Fibroblast of the conjunctiva (primary cell): ENCODE data around the gene GCNA.
A peak's percentile ranks its signal among the peaks of the same experiment; 100 is the strongest.

Experiments used
- DNase-seq: peaks from one replicate; pipeline ENCODE4 v3.0.0-alpha.2; 2010; ENCODE audit warnings: low read depth

The GCNA gene

DNA sequence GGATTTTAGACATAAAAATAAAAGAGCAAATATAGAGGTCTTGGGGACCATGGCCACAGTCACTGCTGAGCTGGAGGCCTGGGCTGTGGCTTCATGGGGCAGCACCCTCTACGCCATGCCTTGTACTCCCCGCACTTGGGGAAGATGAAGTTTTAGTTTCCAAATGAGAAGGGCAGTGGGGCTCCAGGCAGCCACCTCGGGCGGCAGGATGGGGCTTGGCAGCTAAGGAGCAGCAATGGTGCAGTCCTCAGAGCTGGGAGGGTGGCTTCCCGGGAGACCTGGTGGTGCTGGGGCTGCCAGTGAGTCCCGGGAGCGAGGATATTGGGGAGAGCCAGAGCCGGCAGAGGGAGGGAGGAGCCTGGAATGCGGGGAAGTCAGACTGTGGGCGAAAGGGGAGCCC lies 37.7 kb downstream of the GCNA start:
- DNase-seq = no peak

DNA sequence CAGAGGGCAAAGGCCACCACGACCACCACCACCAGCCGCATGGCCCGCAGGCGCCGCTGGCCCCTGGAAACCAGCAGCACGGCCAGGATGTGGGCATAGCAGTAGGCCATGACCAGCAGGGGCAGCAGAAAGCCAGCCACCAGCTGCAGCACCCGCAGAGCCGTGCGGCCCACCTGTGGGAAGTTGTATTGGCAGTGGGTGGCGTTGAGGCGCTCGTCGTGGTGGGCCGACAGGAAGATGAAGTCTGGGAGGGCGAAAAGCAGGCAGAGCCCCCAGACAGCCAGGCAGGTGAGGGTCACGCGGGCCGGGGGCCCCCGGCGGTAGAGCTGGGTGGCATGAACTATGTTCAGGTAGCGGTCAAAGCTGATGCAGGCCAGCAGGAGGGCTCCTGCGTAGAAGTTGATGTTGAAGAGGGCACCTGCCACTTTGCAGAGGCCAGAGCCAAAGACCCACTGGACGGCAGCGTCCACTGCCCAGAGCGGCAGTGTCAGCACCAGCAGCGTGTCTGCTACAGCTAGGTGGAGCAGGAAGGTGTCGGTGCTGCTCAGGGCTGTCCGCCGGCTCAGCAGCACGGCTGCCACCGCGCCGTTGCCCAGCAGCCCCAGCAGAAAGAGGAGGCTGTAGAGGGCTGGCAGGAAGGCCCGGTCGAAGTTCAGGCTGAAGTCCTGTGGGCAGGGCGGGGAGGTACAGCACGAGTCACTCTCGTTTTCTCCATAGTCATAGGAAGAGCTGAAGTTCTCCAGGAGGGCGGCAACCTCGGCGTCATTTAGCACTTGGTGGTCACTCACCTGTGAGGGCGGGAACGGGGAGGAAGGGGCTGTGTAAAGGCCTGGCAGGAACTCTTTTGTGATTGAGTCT lies 38.7 kb downstream of the GCNA start:
- no peak for DNase-seq

DNA sequence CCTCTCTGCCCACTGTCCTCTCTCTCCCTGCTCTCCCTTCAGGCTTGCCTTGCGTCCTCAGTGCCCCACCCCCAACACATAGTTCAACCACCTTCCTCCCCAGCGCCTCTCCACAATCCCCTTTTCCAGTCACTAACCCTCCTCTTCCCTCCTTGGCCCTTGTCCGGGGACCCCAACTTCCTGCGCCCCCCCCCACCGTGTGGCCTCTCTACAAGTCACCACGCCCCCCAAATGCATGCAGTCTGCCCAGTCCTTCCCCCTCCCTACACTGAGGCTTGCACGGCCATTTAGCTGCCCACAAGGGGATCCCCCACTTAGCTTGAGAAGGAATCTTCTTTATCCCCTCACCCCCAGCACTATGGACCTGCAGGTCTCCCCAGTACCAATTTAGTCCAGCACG lies 39.5 kb downstream of the GCNA start:
- no peak for DNase-seq

DNA sequence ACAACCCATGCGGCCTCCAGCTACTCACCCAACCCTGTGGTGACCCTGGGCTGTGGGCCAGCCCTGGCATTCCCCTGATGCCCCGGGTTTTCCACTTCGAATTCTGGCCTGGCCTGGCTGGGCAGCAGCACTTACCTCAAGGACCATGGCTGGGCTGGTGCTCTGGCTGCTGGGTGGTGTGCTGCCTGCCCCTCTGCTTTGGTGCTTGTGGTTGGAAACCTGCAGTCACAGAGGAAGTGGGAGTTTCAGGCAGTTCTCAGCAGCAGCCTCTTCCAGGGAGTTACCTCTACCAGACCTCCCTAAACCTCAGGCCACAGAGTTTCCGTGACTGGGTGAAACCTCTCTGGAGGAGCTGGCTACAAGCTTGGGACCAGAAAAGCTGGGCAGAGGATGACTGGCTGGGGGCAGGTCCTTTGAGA lies 40.1 kb downstream of the GCNA start, which contains the start of gene CXCR3:
Gene CXCR3, minus strand, starts transcription at position 209 of the 419 bp plus-strand sequence. Its CDS starts 62 bp downstream, at position 147.
- no peak for DNase-seq

DNA sequence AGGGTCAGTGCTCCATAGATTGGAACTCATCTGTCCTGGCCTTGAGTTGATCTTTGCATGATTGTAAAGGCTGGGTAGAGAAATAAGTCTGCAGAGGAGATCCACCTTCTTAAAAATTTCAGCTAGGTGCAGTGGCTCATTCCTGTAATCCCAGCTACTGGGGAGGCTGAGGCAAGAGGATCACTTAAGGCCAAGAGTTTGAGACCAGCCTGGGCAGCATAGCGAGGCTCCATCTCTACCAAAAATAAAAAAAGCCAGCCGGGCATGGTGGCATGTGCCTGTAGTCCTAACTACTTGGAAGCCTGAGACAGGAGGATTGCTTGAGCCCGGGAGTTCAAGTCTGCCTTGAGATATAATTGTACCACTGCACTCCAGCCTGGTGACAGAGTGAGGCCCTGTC lies 40.5 kb downstream of the GCNA start:
- DNase-seq = no peak

DNA sequence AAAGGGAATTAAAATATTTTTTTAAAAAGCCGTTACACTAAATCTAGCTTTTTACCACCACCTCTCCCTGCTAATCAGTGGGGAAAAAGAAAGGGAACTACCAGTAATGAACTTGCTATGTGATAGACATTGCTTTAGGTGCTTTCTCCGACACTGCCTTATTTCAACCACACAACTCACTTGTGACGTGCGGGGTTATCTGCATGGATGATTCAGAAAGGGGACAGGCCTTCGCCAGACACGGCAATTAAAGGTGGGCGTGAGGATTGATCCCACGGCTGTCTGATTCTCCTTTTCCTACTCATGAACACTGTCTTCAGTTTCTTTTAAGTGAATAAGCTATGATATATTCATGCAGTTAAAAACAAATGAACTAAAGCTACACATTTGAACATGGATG lies 41.0 kb downstream of the GCNA start:
- DNase-seq = no peak

DNA sequence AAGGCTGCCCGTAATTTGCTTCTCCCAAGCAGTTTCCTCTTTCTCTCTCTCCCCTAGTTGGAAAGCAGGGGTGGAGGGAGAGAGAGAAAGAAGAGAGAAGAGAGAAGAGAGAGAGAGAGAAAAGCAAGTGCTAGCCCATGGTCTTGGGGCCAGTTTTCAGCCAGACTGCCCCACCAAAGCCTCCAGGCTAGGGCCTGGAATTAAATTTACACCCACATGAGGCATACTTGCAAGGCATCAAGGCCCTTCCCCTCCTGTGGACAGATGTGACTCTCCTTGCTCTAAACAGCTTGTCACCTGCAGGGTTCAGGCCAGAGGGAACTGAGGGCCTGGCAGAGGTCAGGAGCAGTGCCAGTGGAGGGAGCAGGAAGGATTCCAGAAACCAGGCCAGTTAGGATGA lies 41.7 kb downstream of the GCNA start:
- no peak for DNase-seq

DNA sequence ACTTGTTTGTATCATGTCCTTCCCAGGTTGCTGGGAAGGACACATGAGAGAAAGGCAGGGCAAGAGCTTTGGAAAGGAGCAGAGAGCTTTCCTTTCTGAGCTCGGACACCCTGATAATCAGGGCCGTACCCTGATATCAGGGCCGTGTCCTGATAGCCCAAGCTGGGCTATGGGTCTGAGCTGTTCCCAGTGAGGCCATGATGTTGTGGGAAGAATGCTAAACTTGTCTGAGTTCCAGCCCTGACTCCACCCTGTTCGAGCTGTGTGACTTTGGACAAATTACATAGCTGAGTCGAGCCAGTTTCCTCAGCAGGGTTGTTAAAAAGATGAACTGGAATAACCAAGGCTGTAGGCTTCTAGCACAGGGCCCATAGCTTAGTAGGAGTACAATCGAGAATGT lies 43.4 kb downstream of the GCNA start:
- no peak for DNase-seq

DNA sequence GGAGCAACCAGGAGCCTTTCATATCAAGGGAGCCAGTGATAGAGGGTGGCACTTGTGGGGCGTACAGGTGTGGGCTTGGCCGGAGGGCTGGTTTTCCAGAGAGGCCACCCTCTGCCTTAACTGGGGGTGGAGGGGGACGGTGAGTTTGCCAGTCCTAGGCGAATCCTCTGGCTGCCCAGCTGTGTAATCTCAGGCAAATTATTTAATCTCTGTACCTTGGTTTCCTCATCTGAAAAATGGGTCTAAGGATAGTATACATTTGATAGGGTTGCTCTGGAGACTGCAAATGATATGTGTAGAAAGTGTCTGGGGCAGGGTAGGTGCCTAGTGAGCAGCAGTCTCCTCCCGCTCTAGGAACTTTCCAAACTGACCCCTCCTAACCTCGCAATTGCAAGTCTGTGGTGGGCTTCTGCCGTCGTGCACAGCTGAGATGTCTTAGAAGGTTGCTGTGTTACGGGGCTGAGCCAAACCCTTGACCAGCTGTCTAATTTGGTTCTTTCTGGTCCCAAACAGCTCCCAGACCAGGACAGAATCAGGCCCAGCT lies 43.9 kb downstream of the GCNA start:
- DNase-seq = no peak

DNA sequence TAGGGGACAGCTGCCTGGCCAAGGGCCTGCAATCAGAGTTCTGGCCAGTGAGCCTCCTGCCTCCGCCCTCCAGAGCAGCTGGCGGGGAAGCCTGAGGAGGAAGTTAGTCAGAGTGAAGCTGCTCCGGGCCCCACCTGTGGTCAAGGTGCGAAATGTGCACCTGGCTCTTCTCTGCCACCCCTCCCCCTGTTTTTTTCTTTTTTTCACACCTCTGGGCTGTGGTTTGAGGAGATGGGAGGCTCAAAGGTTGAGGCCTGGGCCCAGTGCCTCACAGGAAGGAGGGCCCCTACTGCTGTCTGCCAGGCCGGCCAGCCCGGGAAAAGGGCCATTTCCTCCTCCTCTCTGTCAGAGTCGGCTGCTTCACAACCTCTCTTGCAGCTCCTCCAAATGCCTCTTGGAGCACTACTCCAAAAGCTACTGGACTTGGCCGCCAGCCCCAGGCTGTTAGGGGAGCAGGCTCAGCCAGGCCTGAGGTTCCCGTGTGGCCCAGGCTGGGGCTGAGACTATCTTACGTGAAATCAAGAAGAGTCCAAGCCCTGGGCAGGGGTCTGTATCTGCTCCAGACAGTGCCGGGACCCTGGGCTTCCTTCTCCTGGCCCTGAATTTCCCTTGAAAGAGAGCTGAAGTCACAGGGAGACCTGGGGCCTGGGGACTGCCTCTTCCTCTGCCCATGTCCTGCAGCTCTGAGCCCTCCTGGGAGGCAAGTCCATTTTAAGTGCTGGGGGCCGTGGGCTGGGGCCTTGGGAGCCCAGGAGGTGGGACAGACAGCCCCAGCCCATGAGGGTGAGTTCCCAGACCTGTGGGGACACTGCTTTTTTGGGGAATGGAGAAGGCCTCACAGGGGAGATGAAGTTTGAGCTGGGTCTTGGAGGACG lies 44.6 kb downstream of the GCNA start:
- DNase-seq = peak; percentile 40

DNA sequence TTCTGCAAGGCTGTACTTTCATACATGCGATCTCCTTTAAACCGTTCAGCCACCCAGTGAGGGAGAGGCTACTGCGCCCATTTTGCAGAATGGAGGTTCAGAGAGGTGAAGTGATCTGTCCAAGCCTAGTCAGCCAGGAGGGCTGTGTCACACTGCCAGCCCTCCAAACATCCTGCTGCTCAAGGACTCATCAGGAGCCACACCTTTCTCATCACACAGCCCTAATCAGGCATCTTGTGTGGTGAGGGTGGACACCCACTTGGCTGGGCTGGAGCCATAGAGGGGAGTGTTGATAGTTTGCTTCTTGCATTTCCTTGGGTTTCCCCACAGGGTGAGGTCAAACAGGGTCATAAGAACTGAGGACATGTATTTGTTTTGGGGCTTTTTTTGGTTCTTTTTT lies 45.5 kb downstream of the GCNA start:
- no peak for DNase-seq

DNA sequence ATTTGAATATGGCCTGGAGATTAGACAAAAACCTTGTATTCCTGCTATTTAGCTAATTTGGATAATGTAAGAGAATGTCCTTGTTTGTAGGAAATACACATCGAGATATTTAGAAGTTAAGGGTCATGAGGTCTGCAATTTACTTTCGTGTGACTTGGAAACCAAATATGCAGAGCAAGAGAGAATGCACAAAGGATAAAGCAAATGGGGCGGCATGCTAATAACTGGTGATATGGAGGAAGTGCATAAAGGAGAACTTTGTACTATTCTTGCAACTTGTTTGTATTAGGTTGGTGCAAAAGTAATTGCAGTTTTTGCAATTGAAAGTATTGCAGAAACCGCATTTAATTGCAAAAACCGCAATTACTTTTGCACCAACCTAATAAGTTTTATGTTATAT lies 47.2 kb downstream of the GCNA start:
- DNase-seq = no peak

DNA sequence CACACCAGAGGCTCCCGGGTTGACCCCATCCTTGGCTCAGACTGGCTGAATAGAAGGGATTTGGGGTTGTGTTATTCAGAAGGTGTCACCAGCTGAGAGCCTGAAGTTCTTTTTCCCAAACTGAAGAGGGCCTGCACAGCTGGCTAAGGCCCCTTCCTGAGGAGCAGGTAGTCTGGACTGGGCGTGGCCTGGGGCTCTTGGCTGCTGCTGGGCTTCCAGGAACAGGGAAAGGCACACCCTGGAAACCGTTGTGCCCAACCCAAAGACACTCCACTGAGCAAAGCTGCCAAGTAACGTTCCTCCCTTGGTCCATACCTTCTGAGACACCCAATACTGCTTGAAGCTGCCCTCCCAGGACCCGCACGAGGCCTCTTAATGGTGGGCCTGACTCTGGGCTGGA lies 48.3 kb downstream of the GCNA start:
- no peak for DNase-seq

DNA sequence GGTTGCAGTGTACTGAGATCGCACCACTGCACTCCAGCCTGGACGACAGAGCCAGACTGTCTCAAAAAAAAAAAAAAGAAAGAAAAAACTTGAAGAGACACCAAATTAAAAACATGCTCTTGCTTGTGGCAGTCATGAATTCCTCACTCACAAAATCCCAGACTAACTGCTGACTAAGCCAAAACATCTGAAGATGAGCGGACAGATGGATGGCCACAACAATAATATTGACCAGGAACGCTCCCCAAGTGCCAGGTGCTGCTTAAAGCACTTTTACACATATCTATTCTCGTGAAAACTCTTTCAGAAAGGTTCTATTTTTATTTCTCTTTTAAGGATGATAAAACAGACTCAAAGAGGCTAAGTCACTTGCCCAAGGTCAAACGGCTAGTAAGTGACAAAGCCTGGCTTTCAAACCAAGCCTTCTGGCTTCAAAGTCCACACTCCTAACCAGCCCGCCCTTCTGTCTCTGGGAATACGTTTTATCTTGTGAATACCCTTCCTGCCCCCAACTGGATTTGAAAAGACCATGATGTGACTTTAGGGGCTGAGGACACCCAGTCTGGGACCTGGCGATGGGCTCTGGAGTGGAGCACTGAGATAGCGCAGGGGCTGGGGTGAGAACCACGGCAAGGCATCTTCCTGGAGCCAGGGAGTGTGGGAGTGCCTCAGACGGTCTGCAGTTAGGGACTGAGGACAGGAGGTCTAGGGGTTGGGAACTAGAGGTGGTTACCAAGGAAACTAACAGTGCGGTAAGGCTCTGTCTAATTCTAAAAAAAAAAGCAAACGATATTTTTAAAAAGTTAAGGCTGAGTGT lies 49.6 kb downstream of the GCNA start:
- no peak for DNase-seq

DNA sequence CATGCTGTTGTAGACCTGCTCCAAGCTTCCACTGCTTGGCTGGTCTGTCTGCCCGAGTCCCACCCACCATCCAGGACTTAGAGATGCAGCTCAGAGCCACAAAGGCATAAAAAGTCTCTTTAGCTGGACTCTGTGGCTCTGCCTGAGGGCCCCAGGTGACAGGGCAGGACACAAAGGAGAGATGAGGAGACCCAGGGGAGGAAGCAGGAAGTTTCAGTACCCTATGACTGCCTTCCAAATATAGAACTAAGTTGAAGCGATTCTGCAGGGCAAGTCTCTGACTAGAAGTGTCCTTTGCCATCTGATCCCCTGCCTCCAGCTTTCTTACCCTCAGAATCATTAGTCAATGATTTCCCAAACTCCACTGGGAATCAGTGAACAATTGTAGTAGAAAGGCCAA lies 51.2 kb downstream of the GCNA start:
- DNase-seq = no peak

DNA sequence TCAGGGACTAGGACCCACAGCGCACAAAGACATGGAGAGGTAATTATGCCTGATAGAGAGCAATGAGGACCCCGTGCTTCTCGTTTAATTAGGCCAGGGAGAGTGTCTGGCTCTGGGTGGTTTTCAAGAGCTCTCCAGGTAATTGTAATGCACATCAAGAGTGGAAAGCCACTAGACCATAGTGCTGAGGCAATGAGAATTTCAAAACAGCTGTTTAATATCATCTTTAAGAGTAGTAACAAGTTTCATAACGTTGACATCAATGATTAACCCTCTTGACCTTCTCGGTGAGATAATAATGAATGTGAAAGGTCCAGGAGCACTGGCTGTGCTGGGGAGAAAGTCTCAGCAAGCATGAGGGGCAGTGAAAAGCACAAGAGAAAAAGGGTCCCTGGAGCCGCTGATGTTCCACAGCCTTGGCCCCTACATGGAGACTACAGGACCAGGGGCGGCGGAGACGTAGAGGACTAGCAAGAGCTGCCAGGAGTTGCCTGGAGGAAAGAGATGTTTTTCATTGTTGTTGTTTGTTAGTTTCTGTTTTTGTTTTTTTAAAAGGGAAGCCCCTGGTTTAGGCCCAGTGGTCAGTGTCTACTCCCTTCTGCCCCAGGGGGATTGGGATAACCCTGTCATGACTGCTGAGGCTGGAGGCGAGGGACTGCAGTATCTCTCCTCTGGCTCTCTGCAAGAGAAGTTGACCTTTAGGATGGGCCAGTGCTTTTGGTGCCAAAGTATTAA lies 54.9 kb downstream of the GCNA start:
- DNase-seq = no peak

DNA sequence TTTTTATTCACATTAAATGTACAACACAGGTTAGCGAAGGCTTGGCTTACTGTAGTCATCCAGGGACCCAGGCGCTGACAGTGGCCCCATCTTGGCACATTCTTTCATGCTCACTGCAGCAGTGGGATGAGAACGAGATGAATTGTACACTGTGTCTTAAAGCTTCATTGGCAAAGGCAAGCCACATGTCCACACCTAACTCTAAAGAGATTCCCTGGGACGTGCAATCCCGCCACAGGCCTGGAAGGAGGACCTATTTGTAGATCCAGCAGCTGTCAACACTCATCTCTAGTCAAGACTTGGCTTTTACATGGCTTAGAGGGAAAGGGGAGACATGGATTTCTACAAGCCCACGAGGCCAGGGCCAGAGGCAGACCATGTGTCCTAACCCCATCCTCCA lies 56.1 kb downstream of the GCNA start:
- DNase-seq = no peak

DNA sequence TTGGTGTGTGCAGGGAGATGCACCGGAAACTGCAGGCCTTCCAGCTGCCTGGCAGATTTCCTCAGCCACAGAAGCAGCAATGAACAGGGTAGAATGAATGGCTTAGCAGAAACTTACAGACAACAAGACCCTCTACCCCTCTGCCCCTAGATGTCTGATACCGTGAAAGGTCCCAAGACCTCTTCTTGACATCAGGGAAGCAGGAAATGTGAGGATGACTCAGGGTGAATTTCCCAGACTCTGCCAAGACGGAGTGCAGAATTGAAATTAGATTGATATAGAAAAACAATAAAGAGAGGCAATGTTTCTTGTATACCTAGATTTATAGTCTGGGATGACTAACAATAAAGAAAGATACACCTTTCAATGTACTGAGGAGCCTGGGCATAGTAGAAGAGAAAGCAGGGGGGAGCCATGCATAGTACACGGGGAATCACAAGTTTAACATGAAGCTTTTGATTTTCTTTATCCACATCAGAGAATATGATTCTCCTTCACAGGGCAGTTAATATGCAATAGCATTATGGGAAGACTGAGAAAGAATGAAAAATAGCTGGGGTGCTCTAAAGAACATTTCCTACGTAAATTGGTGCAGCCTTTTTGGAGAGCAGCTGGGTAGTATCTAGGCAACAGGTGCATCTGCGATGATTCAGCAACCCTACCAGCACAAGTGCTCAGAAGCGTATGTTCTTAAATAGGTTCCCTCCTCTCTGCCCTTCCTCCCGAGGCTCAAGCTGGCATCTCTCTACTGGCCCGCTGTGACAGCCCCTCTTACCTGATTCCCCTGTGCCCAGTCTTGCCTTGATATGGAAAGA lies 58.4 kb downstream of the GCNA start:
- no peak for DNase-seq

DNA sequence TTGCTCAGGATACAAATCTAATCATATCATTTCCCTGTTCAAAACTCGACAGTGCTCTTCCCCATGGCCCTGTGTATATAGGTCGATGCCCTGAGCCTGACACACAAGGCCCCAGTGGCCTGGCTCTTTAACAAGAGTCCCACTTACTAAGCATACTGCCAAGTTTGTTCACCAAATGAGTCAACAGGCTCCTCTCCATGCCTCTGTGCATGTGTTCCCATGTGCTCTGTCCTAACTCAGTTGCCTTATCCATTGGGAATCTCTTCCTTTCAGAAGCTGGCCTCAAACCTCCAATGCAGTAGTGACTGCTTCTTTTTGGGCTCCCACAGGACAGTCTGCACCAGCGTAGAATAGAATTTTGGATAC lies 59.0 kb downstream of the GCNA start:
- no peak for DNase-seq

DNA sequence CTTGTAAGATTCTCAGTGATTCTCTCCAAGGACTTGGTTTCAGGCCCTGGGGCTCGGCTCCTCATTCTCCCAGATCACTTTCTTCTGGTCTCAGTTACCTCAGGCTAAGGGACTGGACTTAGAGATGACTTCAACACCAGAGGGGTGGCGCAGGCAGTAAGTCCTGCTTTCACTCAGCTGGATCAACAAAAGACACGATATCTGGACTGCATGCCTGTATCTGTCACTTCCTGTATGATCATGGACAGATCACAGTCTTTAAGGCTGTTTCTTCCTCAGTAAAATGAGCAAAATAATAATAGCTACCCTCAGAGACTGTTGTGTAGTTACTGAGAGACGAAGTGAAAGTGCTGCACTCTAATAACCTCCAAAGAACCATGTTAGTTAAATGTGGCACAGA lies 59.6 kb downstream of the GCNA start:
- DNase-seq = no peak

DNA sequence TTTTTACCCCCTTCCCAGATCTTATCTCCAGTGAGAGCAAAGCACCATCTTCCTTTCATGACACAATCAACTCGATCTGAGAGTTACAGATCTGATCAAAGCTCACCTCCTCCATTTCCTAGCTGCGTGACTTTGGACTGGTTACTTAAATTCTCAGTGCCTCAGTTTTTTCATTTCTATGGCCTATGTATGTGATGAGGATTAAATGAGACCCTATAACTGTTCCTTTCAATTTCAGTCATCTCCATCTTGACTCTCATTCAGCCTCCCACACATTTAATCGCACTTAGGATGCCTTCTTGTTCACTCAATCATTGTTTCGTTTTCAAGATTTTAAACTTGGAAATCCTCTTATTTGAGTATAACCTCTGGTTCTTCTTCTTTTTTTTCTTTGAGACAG lies 60.2 kb downstream of the GCNA start:
- DNase-seq = no peak
